Stimulated activated CD8-positive, alpha-beta memory T cell treated with anti-CD3 and anti-CD28 coated beads, Interleukin-7, amount 100 ng/mL, for 48 hours (primary cell): Measurements from ENCODE around the gene ARID5A.

Source experiments
- DNase-seq, 2 donors: peaks; one replicate each; pipeline ENCODE4 v3.0.0-alpha.2; 2020; ENCODE audit warnings: low read depth in 1 of 2; ENCODE audit errors: extremely low read depth in 1 of 2

The ARID5A gene

GRCh38 chr2:96526101-96526591, 10.4 kb upstream of the ARID5A start:
- DNase-seq = no peak

- no peak for DNase-seq
Measured at GRCh38 chr2:96526615-96527285, 9.8 kb upstream of the ARID5A start.

GRCh38 chr2:96527286-96528005, 9.1 kb upstream of the ARID5A start:
- DNase-seq = peak; percentile 55 to 75

GRCh38 chr2:96528006-96528699, 8.4 kb upstream of the ARID5A start:
- DNase-seq = peak; percentile 46 to 87

GRCh38 chr2:96528700-96529375, 7.7 kb upstream of the ARID5A start:
- DNase-seq = no peak

GRCh38 chr2:96529376-96530143, 7.0 kb upstream of the ARID5A start:
- no peak for DNase-seq

- no peak for DNase-seq
Measured at GRCh38 chr2:96530144-96530430, 6.5 kb upstream of the ARID5A start.

- no peak for DNase-seq
Measured at GRCh38 chr2:96530474-96531357, 5.8 kb upstream of the ARID5A start.

GRCh38 chr2:96531366-96531765, 5.2 kb upstream of the ARID5A start:
- no peak for DNase-seq

GRCh38 chr2:96531872-96532505, 4.6 kb upstream of the ARID5A start:
- peak in 1 of 2 donors; percentile 87 for DNase-seq

GRCh38 chr2:96532641-96533291, 3.8 kb upstream of the ARID5A start:
- no peak for DNase-seq

- no peak for DNase-seq
Measured at GRCh38 chr2:96533292-96534073, 3.1 kb upstream of the ARID5A start.

- DNase-seq = no peak
Measured at GRCh38 chr2:96534141-96534540, 2.4 kb upstream of the ARID5A start.

- no peak for DNase-seq
Measured at GRCh38 chr2:96534701-96535181, 1.8 kb upstream of the ARID5A start.

- no peak for DNase-seq
Measured at GRCh38 chr2:96535331-96535730, 1.2 kb upstream of the ARID5A start.

- peak; percentile 81 to 86 for DNase-seq
Measured at GRCh38 chr2:96537066-96537733, 648 bp downstream of the ARID5A start.
